HG02798 (cell line): ENCODE results near the gene TSSK2.

Experiments used
- ATAC-seq: cut with Tn5 transposase; IDR thresholded peaks from one replicate; pipeline ENCODE4 v1.9.1; 2021; ENCODE audit warnings: mild to moderate bottlenecking; ENCODE audit not compliant: unreplicated experiment, poor library complexity

Gene TSSK2

DNA sequence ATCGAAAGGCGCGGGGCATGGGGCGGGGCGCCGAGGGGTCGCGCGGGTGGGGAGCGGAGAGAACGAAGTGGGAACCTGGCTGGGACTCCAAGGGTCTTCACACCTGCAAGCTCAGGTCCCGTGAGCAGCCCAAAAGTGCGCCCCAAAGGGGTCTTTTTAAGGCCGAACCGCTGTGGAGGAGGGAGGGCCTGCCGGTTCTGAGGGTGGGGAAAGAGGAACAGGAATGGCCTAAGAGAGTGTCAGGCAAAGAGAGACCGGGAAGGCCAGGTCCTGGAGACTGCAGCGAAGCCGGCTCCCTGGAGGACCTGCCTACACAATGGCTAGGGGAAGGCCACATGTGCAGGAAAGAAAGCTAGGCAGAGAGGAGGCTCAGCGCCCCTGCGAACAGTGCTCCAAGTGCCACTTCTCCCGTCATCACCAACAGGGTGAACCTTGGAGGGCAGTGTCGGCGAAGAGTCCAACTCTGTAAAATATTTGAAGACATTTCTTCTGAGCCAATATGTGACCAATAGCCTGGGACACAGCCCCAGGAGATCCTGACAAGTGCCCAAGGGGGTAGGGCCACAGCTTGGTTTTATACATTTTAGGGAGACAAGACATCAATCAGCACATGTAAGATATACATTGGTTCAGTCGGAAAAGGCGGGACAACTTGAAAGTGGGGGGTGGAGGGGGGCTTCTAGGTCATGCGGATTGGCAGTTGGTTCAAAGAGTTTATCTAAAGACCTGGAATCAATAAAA, 8.2 kb upstream of the TSSK2 start:
- no peak for ATAC-seq

DNA sequence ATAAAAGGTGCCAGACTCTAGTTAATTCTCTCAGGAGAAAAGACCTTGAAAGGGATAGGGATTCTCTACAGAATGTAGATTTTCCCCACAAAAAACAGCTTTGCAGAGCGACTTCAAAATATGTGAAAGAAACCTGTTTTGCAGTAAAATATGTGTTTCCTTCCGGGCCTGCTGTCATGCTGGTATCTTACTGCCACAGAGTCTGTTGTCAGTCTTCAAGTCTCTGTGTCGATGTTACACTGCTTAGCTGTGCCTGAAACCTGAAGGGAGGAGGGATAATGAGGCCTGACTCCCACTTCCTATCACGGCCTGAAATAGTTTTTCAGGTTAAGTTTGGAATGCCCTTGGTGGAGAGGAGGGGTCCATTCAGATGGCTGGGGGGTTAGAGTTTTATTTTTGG, 7.2 kb upstream of the TSSK2 start:
- no peak for ATAC-seq

DNA sequence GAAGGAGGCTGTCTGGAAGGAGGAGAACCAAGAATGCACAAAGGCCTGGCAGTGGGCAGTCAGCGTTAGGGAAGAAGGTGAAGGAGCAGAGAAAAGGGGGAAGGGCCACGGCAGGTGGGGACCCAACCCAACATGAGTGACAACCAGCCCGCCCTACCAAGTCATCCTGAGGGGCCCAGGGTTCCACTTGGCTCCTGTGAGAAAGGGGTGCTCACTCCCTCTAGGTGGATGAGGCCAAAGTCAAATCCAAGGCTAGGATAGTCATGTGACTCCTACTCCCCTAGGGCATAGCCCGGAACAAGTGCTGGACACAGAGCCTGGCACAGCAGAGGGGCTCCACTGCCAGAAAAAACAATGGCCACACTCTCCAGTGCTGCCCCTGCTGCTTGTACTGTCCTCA, 6.7 kb upstream of the TSSK2 start:
- no peak for ATAC-seq

DNA sequence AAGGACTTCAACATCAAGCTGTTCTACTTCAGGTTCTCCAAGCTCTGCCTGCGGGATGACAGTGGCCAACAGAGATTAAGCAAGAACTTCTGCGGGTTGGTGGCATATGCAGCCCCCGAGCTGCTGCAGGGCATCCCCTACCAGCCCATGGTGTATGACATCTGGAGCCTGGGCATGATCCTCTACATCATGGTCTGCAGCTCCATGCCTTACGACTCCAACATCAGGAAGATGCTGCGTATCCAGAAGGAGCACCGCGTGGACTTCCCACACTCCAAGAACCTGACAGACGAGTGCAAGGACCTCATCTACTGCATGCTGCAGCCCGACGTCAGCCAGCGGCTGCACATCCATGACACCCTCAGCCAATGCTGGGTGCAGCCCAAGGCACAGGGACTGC, 6.1 kb upstream of the TSSK2 start:
- no peak for ATAC-seq

DNA sequence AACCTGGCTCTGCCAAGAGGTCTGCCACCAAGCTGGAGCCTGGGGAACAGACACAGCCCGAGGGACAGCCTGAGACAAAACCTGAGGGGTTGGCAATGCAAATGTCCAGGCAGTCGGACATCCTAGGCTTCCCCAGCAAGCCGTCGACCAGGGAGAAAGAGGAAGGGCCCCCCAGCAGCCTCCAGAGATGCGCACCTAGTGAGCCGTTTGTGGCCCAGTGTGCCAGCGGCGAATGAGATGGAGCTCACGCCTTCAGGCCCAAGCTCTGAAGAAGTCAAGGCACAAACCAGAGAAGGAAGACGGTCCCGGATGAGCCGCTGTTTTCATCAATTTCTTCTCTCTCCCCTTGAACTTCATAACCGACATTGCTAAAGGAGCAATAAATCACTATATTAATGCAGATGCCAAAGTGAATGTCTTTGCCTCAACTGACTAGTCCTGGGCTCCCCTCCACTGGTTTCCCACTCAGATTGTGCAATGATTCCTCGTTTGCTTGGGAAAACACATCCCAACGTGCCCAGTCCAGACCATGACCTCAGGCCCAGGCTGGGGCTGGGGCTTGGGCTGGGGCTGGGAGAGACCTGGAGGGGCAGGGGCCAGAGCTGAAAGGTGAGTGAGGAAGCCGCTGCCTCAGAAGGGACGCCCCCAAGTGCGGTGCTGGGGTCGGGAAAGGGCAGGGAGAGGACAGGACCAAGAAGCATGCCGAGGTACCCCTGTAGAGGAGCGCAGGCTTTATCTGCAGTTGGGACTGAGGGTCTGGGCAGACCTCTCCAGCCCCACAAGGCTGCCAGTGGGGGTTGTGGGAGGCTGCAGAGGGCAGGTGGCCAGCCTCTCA, 5.4 kb upstream of the TSSK2 start:
- ATAC-seq, result no peak

DNA sequence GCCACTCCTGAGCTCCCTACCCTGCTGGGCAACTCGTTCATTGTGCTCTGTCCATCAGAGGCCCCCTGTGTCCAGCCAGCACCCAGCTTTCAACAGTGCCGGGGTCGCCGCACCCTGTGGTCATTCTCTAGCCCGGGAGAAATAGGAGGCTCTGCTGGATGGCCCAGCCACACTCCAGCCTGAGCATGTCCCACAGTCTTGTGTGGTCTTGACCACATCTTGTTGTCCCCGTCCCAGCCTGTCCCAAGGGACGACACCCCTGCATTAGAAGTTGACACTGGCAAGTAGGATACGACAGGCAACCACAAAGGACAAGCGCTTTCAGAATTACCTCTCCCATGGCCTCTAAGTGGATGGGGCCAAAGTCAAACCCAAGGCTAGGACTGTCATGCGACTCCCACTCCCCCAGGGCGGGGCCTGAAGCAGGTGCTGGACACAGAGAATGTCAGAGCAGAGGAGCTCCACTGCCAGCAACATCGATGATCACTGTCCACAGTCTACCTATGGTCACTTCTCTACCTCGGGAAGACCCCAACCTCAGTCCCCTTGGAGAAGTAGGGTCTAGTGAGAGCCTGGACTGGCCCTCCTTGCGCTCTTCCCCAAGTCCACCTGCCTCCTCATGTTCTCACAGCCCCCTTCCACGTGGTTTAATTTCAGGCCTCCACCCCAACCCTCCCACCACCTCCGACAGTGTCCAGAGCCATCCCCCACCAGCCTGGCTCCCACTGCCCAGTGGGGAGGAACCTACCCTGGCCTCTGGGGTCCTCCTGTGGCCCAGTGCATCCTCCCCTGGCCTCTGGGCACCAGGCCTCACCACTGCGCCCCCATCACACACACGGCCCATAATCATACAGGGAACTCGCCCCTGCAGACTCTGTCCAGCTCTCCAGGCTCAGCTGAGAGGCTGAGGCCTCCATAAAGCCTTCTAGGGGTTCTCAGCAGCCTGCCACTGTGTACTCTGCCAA, 4.5 kb upstream of the TSSK2 start:
- ATAC-seq, result no peak

- no peak for ATAC-seq
Measured at GRCh38 chr22:19127329-19128008, 3.6 kb upstream of the TSSK2 start.

- no peak for ATAC-seq
Measured at GRCh38 chr22:19128009-19128401, 3.1 kb upstream of the TSSK2 start.

DNA sequence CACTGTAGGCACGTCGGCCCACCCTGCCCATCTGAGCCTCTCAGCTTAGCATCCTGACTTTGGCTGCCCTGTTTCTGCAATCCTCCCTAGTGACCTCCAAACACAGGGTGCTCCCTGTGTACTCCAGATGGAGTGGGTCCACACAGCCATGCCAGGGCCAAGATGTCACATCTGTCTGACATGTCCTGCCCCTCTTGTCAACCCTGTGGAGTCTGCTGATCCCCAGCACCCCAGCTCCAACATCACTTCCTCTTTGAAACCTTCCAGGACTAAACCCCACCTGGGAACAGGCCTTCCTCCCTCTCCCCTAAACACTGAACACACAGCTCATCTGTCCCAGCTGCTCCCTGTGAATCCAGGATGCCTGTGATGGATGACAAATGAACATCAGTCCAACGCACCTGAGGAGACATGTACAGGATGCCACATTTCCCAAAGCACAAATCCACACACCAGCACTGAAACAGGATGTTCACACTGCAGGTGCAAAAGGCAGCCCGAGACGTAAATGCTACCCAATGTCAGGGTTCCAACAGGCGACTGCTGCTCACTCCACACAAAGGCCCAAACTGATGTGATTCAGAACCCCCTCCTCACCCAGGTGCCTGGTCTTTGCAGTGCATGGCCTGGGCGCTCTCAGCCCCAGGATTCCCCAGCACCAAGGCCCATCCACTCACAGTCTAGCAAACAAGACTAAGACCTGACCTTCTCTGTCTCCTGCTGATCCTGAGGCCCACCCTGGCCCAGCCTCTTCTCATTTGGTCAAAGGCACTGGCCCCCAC, 2.0 kb upstream of the TSSK2 start:
- ATAC-seq, result no peak

- no peak for ATAC-seq
Measured at GRCh38 chr22:19129871-19130270, 1.2 kb upstream of the TSSK2 start.

DNA sequence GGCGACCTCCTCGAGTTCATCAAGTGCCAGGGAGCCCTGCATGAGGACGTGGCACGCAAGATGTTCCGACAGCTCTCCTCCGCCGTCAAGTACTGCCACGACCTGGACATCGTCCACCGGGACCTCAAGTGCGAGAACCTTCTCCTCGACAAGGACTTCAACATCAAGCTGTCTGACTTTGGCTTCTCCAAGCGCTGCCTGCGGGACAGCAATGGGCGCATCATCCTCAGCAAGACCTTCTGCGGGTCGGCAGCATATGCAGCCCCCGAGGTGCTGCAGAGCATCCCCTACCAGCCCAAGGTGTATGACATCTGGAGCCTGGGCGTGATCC, 542 bp downstream of the TSSK2 start:
- no peak for ATAC-seq

DNA sequence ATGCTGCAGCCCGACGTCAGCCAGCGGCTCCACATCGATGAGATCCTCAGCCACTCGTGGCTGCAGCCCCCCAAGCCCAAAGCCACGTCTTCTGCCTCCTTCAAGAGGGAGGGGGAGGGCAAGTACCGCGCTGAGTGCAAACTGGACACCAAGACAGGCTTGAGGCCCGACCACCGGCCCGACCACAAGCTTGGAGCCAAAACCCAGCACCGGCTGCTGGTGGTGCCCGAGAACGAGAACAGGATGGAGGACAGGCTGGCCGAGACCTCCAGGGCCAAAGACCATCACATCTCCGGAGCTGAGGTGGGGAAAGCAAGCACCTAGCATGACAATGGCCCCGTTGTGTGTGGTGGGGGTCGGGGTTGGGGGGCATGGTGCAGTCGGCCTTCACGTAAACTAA, 1.0 kb downstream of the TSSK2 start:
- ATAC-seq, result no peak

DNA sequence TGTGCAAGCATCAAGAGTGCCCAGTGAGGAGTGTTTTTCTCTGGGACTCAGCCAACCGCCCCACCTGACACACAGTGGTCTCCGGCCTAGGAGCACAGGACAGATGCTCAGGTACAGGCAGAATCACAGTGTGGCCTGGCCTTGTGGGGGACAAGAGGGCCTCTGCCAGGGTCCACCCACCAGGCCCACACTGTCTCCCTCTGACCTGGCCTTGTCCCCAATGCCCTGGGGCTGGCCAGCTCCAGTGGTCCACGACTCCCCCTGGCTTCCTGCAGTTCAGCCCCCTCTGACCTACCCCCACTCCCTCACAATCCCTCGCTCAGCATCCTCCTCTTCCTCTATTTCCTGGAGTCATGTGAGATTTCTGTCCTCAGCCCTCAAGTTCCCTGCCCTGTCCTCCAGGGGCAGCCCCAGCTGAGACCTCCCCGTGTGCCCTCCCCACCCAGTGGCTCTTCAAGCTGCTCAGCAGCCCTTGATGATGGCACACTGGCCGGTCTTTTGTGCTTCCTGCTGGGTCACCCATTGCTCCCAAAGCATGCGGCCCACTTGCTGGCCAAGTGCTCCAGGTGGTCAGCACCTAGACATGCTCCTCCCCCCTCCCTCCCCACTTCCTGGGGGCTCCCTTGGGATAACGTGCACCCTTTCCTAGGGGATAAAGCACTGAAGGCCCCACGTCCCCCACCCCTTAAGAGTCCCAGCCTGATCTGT, 1.7 kb downstream of the TSSK2 start:
- ATAC-seq, result no peak

- ATAC-seq, result no peak
Measured at GRCh38 chr22:19133561-19133960, 2.5 kb downstream of the TSSK2 start.

- no peak for ATAC-seq
Measured at GRCh38 chr22:19134176-19134831, 3.2 kb downstream of the TSSK2 start.

DNA sequence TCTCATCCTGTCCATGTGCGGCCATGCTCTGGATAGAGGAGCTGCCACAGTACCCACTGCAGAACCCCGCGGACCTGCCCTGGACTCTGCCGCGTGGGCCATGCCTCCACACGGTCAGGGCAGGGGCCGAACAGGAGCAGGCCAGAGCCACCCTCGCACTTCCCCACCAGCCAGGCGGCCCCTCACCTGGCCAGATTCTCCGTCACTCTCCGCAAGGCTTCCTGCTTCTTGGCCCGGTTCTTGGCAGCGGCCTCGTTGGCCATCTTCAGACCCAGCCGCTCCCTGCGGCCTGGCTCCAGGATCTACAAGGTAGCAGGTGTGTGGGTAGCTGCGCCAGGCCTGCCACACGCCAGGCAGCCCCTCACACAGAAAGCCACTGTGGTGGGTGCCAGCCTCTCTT, 3.8 kb downstream of the TSSK2 start:
- no peak for ATAC-seq

DNA sequence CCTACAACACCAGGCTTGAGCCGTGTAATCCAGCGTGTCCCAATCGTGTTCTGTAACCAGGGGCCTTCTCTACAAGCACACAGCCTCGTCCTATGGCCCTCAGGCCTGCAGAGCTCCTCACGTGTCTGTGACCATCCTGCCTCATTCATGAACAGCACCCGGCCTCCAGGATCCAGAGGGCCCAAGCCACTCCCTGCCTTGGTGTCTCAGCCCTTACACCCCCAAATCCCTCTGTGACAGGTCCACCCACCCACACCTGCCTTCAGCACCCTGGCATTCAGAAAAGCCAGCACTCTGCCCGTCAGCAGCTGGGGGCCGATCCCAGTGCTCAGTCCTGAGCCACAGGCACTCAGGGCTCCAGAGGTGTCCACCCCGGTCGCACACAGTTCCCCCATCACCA, 5.8 kb downstream of the TSSK2 start:
- ATAC-seq, result no peak

- no peak for ATAC-seq
Measured at GRCh38 chr22:19137384-19138216, 6.5 kb downstream of the TSSK2 start.
